ENCODE results near the gene RAD18.

The RAD18 gene

GRCh38 chr3:8984526-8984925 lies 21.3 kb upstream of the RAD18 start:
- no peak for DNase-seq

GRCh38 chr3:8984081-8984480 lies 20.8 kb upstream of the RAD18 start:
- no peak for DNase-seq

GRCh38 chr3:8983591-8983990 lies 20.3 kb upstream of the RAD18 start:
- DNase-seq, result no peak

- DNase-seq, result no peak
These were observed 19.8 kb upstream of the RAD18 start for GRCh38 chr3:8983026-8983425.

- no peak for DNase-seq
These were observed 19.2 kb upstream of the RAD18 start for GRCh38 chr3:8982509-8982908.

- DNase-seq, result no peak
These were observed 18.4 kb upstream of the RAD18 start for GRCh38 chr3:8981700-8982099.

GRCh38 chr3:8981296-8981695 lies 18.0 kb upstream of the RAD18 start:
- DNase-seq, result no peak

- DNase-seq, result no peak
These were observed 17.5 kb upstream of the RAD18 start for GRCh38 chr3:8980756-8981257.

- DNase-seq, result no peak
These were observed 16.0 kb upstream of the RAD18 start for GRCh38 chr3:8979262-8979661.

GRCh38 chr3:8978551-8978950 lies 15.3 kb upstream of the RAD18 start:
- no peak for DNase-seq

- DNase-seq, result no peak
These were observed 13.4 kb upstream of the RAD18 start for GRCh38 chr3:8976540-8977182.

- no peak for DNase-seq
These were observed 12.1 kb upstream of the RAD18 start for GRCh38 chr3:8975081-8976020.

GRCh38 chr3:8974458-8974857 lies 11.2 kb upstream of the RAD18 start:
- DNase-seq, result no peak

- DNase-seq, result no peak
These were observed 9.4 kb upstream of the RAD18 start for GRCh38 chr3:8972639-8973038.

GRCh38 chr3:8970971-8971589 lies 7.8 kb upstream of the RAD18 start:
- DNase-seq, result peak; percentile 63

GRCh38 chr3:8969241-8969640 lies 6.0 kb upstream of the RAD18 start:
- DNase-seq, result no peak

- no peak for DNase-seq
These were observed 5.2 kb upstream of the RAD18 start for GRCh38 chr3:8968375-8968882.

GRCh38 chr3:8967553-8967952 lies 4.3 kb upstream of the RAD18 start:
- no peak for DNase-seq

- no peak for DNase-seq
These were observed 3.6 kb upstream of the RAD18 start for GRCh38 chr3:8966820-8967348.

GRCh38 chr3:8966150-8966819 lies 3.0 kb upstream of the RAD18 start:
- no peak for DNase-seq

- no peak for DNase-seq
These were observed 1.4 kb upstream of the RAD18 start for GRCh38 chr3:8964436-8965370.

Data from stimulated activated CD4-positive, alpha-beta T cell treated with anti-CD3 and anti-CD28 coated beads, Interleukin-4, amount 100 ng/mL, for 1 hour (primary cell).